Measurements from ENCODE around the gene FRMD4A.

GRCh38 chr10:14048930-14049613 is 281.7 kb downstream of the FRMD4A start:
- TF ChIP-seq CTCF (IDR thresholded peaks at IDR 0.05 in 2 of 3, conservative IDR thresholded peaks at IDR 0.05 in 1 of 3; ENCODE audit: control insufficient read depth in 2 of 3, extremely low read depth in 1 of 3, insufficient read depth in 1 of 3, low read depth in 3 of 3, low read length in 3 of 3) (no peak), TAF1 (IDR thresholded peaks at IDR 0.05; ENCODE audit: borderline replicate concordance, low read depth, low read length) (no peak), SKIL (IDR thresholded peaks at IDR 0.05; ENCODE audit: low read depth, poor library complexity, severe bottlenecking) (no peak), BHLHE40 (IDR thresholded peaks at IDR 0.05; ENCODE audit: borderline replicate concordance in 1 of 2, low read depth in 2 of 2, low read length in 1 of 2) (no peak)

Data from GM12878 (cell line).